SKM-1 (cell line): Measurements from ENCODE around the gene TNNI3K.

Experiments
- DNase-seq: peaks from one replicate; lab custom pipeline; 2025; ENCODE audit not compliant: unreplicated experiment; lab: John Stamatoyannopoulos, UW

TNNI3K gene

GRCh38 chr1:74534241-74534640 lies 299.1 kb downstream of the TNNI3K start:
- DNase-seq, result no peak

GRCh38 chr1:74545821-74546220 lies 310.6 kb downstream of the TNNI3K start:
- no peak for DNase-seq

GRCh38 chr1:74548961-74549750 lies 314.0 kb downstream of the TNNI3K start:
- no peak for DNase-seq

- DNase-seq, result no peak
These were observed 314.7 kb downstream of the TNNI3K start for GRCh38 chr1:74549932-74550331.

GRCh38 chr1:74570797-74571492 lies 335.8 kb downstream of the TNNI3K start:
- no peak for DNase-seq

GRCh38 chr1:74571493-74571800 lies 336.3 kb downstream of the TNNI3K start:
- no peak for DNase-seq

- no peak for DNase-seq
These were observed 336.7 kb downstream of the TNNI3K start for GRCh38 chr1:74571891-74572290.

- DNase-seq, result no peak
These were observed 342.9 kb downstream of the TNNI3K start for GRCh38 chr1:74578101-74578500.

GRCh38 chr1:74579425-74579824 lies 344.2 kb downstream of the TNNI3K start:
- DNase-seq, result no peak

- no peak for DNase-seq
These were observed 348.2 kb downstream of the TNNI3K start for GRCh38 chr1:74583397-74583796.

GRCh38 chr1:74584185-74584584 lies 349.0 kb downstream of the TNNI3K start:
- DNase-seq, result no peak

GRCh38 chr1:74586253-74586897 lies 351.2 kb downstream of the TNNI3K start:
- DNase-seq, result no peak

- no peak for DNase-seq
These were observed 352.7 kb downstream of the TNNI3K start for GRCh38 chr1:74587888-74588287.

- no peak for DNase-seq
These were observed 355.1 kb downstream of the TNNI3K start for GRCh38 chr1:74590288-74590687.

- no peak for DNase-seq
These were observed 356.8 kb downstream of the TNNI3K start for GRCh38 chr1:74591949-74592348.

- no peak for DNase-seq
These were observed 357.6 kb downstream of the TNNI3K start for GRCh38 chr1:74592580-74593355.
